ENCODE data around the gene TNS2. TPM values are rescaled to one million over a fixed set of nuclear protein-coding genes. Genes with fewer than 3 reads are reported as not detected.

Gene TNS2
- polyA plus RNA-seq, 1 experiment = 73.9 TPM

DNA sequence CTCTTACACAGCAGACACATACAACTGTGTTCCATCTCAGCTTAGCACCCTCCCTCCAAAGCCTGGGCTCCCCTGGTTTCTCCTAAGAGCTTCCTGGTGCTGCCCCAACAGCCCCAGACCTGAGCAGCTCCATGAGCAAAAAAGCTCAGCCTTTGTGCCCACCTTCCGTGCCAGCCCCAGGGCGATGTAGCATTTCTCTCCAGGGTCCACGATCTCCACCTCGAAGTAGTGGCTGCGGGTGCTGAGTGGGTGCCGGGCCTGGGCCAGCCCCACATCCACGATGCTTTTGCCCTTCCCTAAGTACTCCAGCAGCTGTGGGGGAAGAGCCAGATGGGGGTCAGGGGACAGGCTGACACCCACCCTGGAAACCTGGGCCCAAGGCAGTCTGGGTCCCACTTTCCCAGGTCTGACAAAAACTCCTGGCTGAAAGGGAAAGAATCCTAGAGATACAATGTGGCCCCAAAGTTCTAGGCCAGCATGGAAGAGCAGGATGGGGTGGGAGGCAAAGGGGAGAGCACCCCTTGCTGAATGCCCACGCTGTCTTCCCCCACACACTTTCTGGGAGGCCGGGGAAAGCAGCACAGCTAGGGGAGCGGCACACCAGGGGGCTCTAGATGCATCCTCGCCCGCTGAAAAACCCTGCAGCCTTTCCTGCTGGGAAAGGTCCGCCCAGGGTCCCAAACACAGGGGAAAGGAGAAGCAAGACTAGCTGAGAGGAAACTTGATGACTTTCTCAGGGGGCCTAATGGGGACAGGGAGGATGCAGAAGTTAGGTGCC, 18.3 kb downstream of the TNS2 start:
- CTCF ChIA-PET = interaction anchor here (1.3 to 17.3 kb wide), 3 partner anchors 8 to 29 kb away, joined by 5 to 416 read pairs (median 285); partner anchors contain the start of genes IGFBP6, SOAT2 and TNS2
- TF ChIP-seq, protein P1, sequence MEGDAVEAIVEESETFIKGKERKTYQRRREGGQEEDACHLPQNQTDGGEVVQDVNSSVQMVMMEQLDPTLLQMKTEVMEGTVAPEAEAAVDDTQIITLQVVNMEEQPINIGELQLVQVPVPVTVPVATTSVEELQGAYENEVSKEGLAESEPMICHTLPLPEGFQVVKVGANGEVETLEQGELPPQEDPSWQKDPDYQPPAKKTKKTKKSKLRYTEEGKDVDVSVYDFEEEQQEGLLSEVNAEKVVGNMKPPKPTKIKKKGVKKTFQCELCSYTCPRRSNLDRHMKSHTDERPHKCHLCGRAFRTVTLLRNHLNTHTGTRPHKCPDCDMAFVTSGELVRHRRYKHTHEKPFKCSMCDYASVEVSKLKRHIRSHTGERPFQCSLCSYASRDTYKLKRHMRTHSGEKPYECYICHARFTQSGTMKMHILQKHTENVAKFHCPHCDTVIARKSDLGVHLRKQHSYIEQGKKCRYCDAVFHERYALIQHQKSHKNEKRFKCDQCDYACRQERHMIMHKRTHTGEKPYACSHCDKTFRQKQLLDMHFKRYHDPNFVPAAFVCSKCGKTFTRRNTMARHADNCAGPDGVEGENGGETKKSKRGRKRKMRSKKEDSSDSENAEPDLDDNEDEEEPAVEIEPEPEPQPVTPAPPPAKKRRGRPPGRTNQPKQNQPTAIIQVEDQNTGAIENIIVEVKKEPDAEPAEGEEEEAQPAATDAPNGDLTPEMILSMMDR (IDR thresholded peaks at IDR 0.05; ENCODE audit: insufficient read depth, low read depth, low read length) = no peak
- POLR2A ChIA-PET = interaction anchor here (0.5 to 1.3 kb wide), 2 partner anchors 11 kb away, joined by 3 to 8 read pairs; partner anchors contain the start of gene SPRYD3
- Histone ChIP-seq H3K4me3 (ENCODE audit: low read depth, low read length) (no peak overlapping the region), H3K27me3 (ENCODE audit: control insufficient read depth, insufficient read depth, low read length) (no peaks in the 10 kb centered on the region), H3K36me3 (ENCODE audit: control insufficient read depth, insufficient read depth, low read length) (peaks cover 11% of the 10 kb centered on the region)
- no peak for DNase-seq (ENCODE audit: low read depth)

DNA sequence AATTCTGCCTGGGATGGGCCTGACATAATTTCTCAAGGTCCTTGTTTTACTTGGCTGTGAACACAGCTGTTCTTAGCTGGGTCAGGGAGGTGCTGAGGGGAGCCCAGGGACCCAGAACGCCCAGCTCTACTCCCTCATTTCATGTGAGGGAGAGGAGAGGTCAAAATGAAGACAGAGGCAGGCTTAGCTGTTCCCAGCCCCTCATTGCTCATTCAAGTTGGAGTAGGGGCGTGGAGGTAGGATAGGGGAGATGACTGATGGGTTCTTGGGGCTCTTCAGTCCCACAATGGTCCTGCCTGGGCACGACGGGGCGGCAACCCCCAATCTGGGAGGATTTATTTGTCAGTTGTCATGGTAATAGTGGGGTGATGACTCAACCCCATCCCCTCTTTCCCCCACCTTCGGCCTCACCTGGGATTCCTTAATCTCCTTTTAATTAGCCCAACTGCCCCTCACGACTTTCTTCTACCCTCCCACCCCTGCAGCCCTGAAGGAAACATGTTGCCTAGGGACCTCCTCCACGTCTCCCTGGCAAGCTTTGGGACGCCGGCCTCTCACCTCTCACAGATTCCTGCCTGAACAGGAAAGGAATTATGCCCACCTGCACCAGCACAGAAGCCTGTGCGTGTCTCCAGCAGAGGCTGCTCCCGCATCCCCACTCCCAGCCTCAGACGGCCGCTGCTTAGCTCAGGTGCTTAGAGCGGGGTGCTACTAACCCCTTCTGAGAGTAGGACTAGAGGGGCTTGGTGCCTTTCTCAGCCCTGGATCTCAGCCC, 19.1 kb downstream of the TNS2 start:
- Histone ChIP-seq H3K4me3 (ENCODE audit: low read depth, low read length) (no peak overlapping the region), H3K36me3 (ENCODE audit: control insufficient read depth, insufficient read depth, low read length) (peaks cover 9% of the 10 kb centered on the region), H3K27me3 (ENCODE audit: control insufficient read depth, insufficient read depth, low read length) (no peaks in the 10 kb centered on the region)
- TF ChIP-seq, protein P1 (IDR thresholded peaks at IDR 0.05; ENCODE audit: insufficient read depth, low read depth, low read length) = no peak
- DNase-seq (ENCODE audit: low read depth) = no peak
- POLR2A ChIA-PET = no interaction called here
- CTCF ChIA-PET = interaction anchor here (1.3 to 17.3 kb wide), 3 partner anchors 9 to 28 kb away, joined by 5 to 416 read pairs (median 285); partner anchors contain the start of genes IGFBP6, SOAT2 and TNS2

DNA sequence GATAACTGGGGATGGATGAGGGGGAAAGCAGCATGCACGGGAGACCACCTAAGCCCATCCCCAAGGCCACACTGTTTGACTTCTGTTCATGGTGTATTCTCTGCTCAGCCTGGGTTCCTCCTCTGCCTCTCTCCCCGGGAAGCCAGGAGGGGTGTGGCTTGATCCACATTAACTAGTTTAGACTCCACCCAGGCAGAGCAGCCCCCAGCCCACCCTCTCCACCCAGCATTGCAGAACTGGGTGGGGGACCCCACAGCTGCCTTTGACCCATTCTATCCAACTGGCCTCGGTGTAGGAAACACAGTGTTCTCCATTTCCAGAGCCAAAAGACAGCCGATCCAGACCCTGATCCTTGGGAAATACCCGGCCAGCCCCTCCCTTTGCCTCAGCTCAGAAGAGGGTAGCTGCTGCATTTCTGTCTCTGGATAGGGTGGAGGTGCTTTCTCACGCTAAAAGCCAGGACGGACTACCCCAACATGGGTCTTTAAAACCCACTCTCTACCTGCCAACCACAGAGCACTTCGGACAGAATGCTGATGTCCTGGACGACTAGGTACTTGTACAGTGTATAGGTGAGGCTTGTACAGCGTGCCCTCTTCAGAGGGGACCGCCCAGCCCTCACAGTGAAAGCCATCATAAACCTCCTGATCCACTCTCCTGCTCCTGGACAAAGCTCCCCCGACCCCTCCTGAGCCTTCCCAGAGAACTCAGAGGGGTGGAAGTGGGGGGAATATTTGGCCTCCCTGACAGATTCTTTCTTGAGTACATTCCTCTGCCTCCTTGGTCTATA, 20.0 kb downstream of the TNS2 start:
- peaks cover 14% of the 10 kb centered on the region for H3K36me3 ChIP-seq (ENCODE audit: control insufficient read depth, insufficient read depth, low read length)
- CTCF ChIA-PET = interaction anchor here (0.9 to 17.3 kb wide), 4 partner anchors 9 to 27 kb away, joined by 3 to 416 read pairs (median 145); partner anchors contain the start of genes IGFBP6, SOAT2, SPRYD3 and TNS2

DNA sequence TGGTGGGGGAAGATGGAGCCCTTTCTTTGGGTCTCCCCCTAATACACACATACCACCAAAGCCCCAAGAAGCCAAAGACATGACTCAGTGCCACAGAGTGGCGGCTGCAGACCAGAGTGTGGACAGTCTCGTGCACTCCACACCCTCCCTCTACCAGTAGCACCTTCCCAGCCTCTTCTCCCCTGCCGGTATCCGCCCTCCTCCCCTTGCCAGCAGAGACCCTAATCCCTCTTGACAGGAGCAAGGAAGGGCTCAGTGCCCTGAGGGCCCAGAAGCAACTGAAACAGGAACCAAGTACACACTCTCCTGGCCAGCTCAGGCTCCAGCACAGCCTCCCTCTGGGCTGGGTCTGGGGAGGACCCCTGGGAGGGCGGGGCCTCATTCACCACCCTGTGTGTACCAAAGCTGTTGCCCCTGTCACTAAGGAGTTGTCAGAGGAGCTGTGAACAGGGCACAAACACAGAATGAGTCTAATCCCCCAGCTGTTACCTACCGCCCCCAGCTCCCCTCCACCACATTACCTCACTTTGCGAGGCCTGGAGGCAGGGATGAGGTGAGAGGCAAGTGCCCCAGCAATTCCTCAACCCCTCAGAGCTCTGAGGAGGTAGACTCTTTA, 21.1 kb downstream of the TNS2 start:
- Histone ChIP-seq H3K4me3 (ENCODE audit: low read depth, low read length) (no peak overlapping the region), H3K36me3 (ENCODE audit: control insufficient read depth, insufficient read depth, low read length) (peaks cover 22% of the 10 kb centered on the region), H3K27me3 (ENCODE audit: control insufficient read depth, insufficient read depth, low read length) (no peaks in the 10 kb centered on the region)
- POLR2A ChIA-PET = no interaction called here
- TF ChIP-seq, protein P1 (IDR thresholded peaks at IDR 0.05; ENCODE audit: insufficient read depth, low read depth, low read length) = no peak
- no peak for DNase-seq (ENCODE audit: low read depth)
- CTCF ChIA-PET = interaction anchor here (0.6 to 17.3 kb wide), 7 partner anchors 8 to 198 kb away, joined by 3 to 416 read pairs (median 3); partner anchors contain the start of genes IGFBP6, SOAT2, SPRYD3 and TNS2

More for the DNA sequence above, 20.0 kb downstream of the TNS2 start:
- H3K27me3 ChIP-seq (ENCODE audit: control insufficient read depth, insufficient read depth, low read length) = no peaks in the 10 kb centered on the region
- TF ChIP-seq, protein P1 (IDR thresholded peaks at IDR 0.05; ENCODE audit: insufficient read depth, low read depth, low read length) = no peak
- POLR2A ChIA-PET = no interaction called here
- H3K4me3 ChIP-seq (ENCODE audit: low read depth, low read length) = no peak overlapping the region
- DNase-seq (ENCODE audit: low read depth) = no peak
